GM12878 (cell line): ENCODE measurements around the gene TRAF7. TPM values are rescaled to one million over a fixed set of nuclear protein-coding genes. Genes with fewer than 3 reads are reported as not detected.
A peak's percentile ranks its signal among the peaks of the same experiment; 100 is the strongest.

ENCODE experiments used
- BCL11A ChIP-seq: IDR thresholded peaks from 2 replicates; pipeline ENCODE4 v1.6.1; 2011; ENCODE audit warnings: low read depth, low read length
- CHD2 ChIP-seq: IDR thresholded peaks from 2 replicates; pipeline ENCODE4 v1.6.1; 2011; ENCODE audit warnings: low read depth, low read length, improper control_type of control experiment, borderline replicate concordance
- CHD4 ChIP-seq: fragments of 200-600 bp; sonication (generic); IDR thresholded peaks from 2 replicates; pipeline ENCODE4 v1.6.1; 2016; ENCODE audit warnings: mild to moderate bottlenecking
- CREB1 ChIP-seq: IDR thresholded peaks from 2 replicates; pipeline ENCODE4 v1.6.1; 2012; ENCODE audit warnings: low read depth, mild to moderate bottlenecking, inconsistent platforms
- DPF2 ChIP-seq: fragments of 450-650 bp; IDR thresholded peaks from 2 replicates; pipeline ENCODE4 v1.6.1; 2017; ENCODE audit warnings: mild to moderate bottlenecking
- GATAD2B ChIP-seq: fragments of 450-650 bp; conservative IDR thresholded peaks from 2 replicates; pipeline ENCODE4 v1.6.1; 2017; ENCODE audit warnings: low read depth, mild to moderate bottlenecking, moderate library complexity
- IRF4 ChIP-seq: IDR thresholded peaks from 2 replicates; pipeline ENCODE4 v1.6.1; 2011; ENCODE audit warnings: low read depth, low read length
- KLF5 ChIP-seq: fragments of 450-650 bp; IDR thresholded peaks from 2 replicates; pipeline ENCODE4 v1.6.1; 2014; ENCODE audit warnings: mild to moderate bottlenecking; ENCODE audit not compliant: partially characterized antibody
- MYC ChIP-seq: IDR thresholded peaks from 2 replicates; pipeline ENCODE4 v1.6.1; 2011; ENCODE audit warnings: mild to moderate bottlenecking, low read length, moderate library complexity, inconsistent platforms; ENCODE audit not compliant: insufficient read depth, insufficient replicate concordance, insufficient read length, severe bottlenecking
- NFIC ChIP-seq: IDR thresholded peaks from 2 replicates; pipeline ENCODE4 v1.6.1; 2012; ENCODE audit warnings: low read depth, mild to moderate bottlenecking, inconsistent platforms, low read length, moderate library complexity
- NR2F1 ChIP-seq: fragments of 450-650 bp; conservative IDR thresholded peaks from 2 replicates; pipeline ENCODE4 v1.6.1; 2017; ENCODE audit warnings: mild to moderate bottlenecking
- NRF1 ChIP-seq: conservative IDR thresholded peaks from 2 replicates; pipeline ENCODE4 v1.6.1; 2011; ENCODE audit warnings: mild to moderate bottlenecking, low read depth, low read length, improper control_type of control experiment
- POLR2AphosphoS5 ChIP-seq: IDR thresholded peaks from 2 replicates; pipeline ENCODE4 v1.6.1; 2011; ENCODE audit warnings: mild to moderate bottlenecking, low read length, inconsistent platforms
- RAD51 ChIP-seq: fragments of 450-650 bp; IDR thresholded peaks from 2 replicates; pipeline ENCODE4 v1.6.1; 2016; ENCODE audit warnings: moderate library complexity, mild to moderate bottlenecking, inconsistent platforms
- RBBP5 ChIP-seq: fragments of 200-600 bp; sonication (generic); conservative IDR thresholded peaks from 2 replicates; pipeline ENCODE4 v1.6.1; 2016
- SPI1 ChIP-seq: IDR thresholded peaks from 2 replicates; pipeline ENCODE4 v1.6.1; 2011; ENCODE audit warnings: low read depth, mild to moderate bottlenecking, low read length, moderate library complexity, borderline replicate concordance; ENCODE audit not compliant: insufficient read depth
- SREBF2 ChIP-seq: IDR thresholded peaks from 2 replicates; pipeline ENCODE4 v1.6.1; 2012; ENCODE audit warnings: mild to moderate bottlenecking, low read length
- SUPT20H ChIP-seq: IDR thresholded peaks from 2 replicates; pipeline ENCODE4 v1.6.1; 2011; ENCODE audit warnings: low read depth, mild to moderate bottlenecking, low read length, moderate library complexity, borderline replicate concordance; ENCODE audit not compliant: control insufficient read depth
- ZNF207 ChIP-seq: fragments of 450-650 bp; IDR thresholded peaks from 2 replicates; pipeline ENCODE4 v1.6.1; 2014; ENCODE audit warnings: antibody characterized with exemption, mild to moderate bottlenecking, borderline replicate concordance
- ZNF217 ChIP-seq: fragments of 450-650 bp; IDR thresholded peaks from 2 replicates; pipeline ENCODE4 v1.6.1; 2017; ENCODE audit warnings: antibody characterized with exemption, mild to moderate bottlenecking
- polyA plus RNA-seq, 11 experiments: library from polyadenylated mRNA; depleted of rRNA in 4 of 11; unstranded in 6 of 11; stranded (reverse) in 5 of 11; fragments of >200 nt; fragmentation: Nextera tagmentation in 4 of 11; fragmentation: Illumina TruSeq in 1 of 11; extraction: Ambion mirVana in 4 of 11; extraction: Trizol in 1 of 11; gene quantifications; 1 replicate in 1 of 11; 2 replicates in 10 of 11; pipeline versions ENCODE4 v1.2.1 to v1.2.3, GENCODE V29; 2011 to 2016; ENCODE audit warnings: inconsistent platforms in 2 of 11, missing spikeins in 2 of 11, low read depth in 1 of 11
- total RNA-seq, 4 experiments: library from RNA; depleted of rRNA in 3 of 4; stranded (reverse); fragments of >200 nt in 3 of 4; fragmentation: Illumina TruSeq in 1 of 4; extraction: Trizol in 1 of 4; gene quantifications; 2 replicates each; pipeline versions ENCODE4 v1.2.1 to v1.2.3, GENCODE V29; 2013 to 2021
- TF ChIP-seq, protein P1 (sequence below): IDR thresholded peaks from 2 replicates; pipeline ENCODE4 v1.6.1; 2011; ENCODE audit warnings: borderline replicate concordance, low read depth, mild to moderate bottlenecking, moderate library complexity, mixed read lengths, low read length; ENCODE audit not compliant: insufficient read depth; ENCODE audit errors: extremely low read length
- TF ChIP-seq, protein P2 (sequence below): fragments of 450-650 bp; IDR thresholded peaks from 2 replicates; pipeline ENCODE4 v1.6.1; 2016; ENCODE audit warnings: mild to moderate bottlenecking
- TF ChIP-seq, protein P3 (sequence below): fragments of 450-650 bp; IDR thresholded peaks from 2 replicates; pipeline ENCODE4 v1.6.1; 2018; ENCODE audit warnings: borderline replicate concordance, mild to moderate bottlenecking; ENCODE audit not compliant: partially characterized antibody
- TF ChIP-seq, protein P4 (sequence below), 3 experiments: IDR thresholded peaks in 2 of 3; conservative IDR thresholded peaks in 1 of 3; 2 replicates each; pipeline ENCODE4 v1.5.1; 2011; ENCODE audit warnings: low read depth in 3 of 3, low read length in 3 of 3, mild to moderate bottlenecking in 3 of 3, control low read depth in 2 of 3, moderate library complexity in 2 of 3, inconsistent platforms in 1 of 3, mixed read lengths in 1 of 3; ENCODE audit not compliant: control insufficient read depth in 2 of 3, insufficient read depth in 1 of 3; ENCODE audit errors: extremely low read depth in 1 of 3

TRAF7 gene
- total and polyA plus RNA-seq, 10 of the 15 experiments (the other 5 are each of a cell fraction or from before 2014, with no cell fraction given) = 0.61 to 87.0 (median 30.0) TPM

DNA sequence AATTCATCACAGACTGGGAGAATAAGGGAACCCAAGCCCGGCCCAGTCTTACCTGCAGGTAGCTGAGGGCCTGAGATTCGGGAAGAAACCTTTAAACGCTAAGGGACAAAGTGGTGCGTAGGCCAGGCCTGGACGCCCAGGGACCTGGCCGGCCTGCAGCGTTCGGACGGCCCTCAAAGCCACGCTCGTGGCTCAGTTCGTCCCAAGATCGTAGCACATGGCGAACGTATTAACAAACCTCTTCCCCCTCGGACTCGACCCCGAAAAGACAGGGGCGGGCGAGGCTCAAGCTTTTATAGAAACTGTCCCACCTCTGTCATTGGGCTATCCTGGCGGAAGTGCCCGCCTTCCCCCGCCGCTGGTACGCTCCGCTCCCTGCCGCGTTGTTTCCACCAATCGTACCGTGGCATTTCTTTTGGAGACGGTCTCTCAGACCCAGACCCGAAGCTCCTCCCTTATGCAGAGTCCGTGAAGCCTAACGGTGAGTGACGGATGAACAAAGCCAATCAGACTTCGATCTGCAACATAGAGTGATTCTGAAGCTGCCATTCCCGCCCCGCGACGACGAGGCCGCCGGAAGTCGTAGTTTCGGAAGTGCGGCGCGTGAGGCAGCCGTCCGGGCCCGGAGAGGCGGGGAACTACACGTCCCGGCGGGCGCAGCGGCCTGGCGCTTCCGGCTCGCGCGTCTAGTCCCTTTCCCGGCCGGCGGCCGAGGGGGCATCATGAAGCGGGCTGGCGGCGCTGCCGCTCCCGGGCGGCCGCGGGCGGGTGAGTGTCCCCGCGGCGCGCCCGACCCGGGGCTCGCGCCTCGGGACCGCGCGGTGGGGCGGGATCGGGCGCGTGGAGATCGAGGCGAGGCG, at the start of gene TRAF7 (continued):
- peak; percentile 100 for TF ChIP-seq POLR2AphosphoS5
- TF ChIP-seq ZNF217 = no peak
- no peak for TF ChIP-seq SREBF2
- peak; percentile 56 for TF ChIP-seq NR2F1
- TF ChIP-seq, protein P1, sequence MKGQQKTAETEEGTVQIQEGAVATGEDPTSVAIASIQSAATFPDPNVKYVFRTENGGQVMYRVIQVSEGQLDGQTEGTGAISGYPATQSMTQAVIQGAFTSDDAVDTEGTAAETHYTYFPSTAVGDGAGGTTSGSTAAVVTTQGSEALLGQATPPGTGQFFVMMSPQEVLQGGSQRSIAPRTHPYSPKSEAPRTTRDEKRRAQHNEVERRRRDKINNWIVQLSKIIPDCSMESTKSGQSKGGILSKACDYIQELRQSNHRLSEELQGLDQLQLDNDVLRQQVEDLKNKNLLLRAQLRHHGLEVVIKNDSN = no peak
- TF ChIP-seq GATAD2B = peak; percentile 44
- TF ChIP-seq ZNF207 = peak; percentile 90
- no peak for TF ChIP-seq NFIC
- TF ChIP-seq, protein P2, sequence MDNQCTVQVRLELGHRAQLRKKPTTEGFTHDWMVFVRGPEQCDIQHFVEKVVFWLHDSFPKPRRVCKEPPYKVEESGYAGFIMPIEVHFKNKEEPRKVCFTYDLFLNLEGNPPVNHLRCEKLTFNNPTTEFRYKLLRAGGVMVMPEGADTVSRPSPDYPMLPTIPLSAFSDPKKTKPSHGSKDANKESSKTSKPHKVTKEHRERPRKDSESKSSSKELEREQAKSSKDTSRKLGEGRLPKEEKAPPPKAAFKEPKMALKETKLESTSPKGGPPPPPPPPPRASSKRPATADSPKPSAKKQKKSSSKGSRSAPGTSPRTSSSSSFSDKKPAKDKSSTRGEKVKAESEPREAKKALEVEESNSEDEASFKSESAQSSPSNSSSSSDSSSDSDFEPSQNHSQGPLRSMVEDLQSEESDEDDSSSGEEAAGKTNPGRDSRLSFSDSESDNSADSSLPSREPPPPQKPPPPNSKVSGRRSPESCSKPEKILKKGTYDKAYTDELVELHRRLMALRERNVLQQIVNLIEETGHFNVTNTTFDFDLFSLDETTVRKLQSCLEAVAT = peak; percentile 71
- TF ChIP-seq NRF1 = peak; percentile 19; the same call in 1 of the 2 replicates
- peak; percentile 93 for TF ChIP-seq DPF2
- TF ChIP-seq IRF4 = no peak
- peak; percentile 87 for TF ChIP-seq MYC
- TF ChIP-seq, protein P3, sequence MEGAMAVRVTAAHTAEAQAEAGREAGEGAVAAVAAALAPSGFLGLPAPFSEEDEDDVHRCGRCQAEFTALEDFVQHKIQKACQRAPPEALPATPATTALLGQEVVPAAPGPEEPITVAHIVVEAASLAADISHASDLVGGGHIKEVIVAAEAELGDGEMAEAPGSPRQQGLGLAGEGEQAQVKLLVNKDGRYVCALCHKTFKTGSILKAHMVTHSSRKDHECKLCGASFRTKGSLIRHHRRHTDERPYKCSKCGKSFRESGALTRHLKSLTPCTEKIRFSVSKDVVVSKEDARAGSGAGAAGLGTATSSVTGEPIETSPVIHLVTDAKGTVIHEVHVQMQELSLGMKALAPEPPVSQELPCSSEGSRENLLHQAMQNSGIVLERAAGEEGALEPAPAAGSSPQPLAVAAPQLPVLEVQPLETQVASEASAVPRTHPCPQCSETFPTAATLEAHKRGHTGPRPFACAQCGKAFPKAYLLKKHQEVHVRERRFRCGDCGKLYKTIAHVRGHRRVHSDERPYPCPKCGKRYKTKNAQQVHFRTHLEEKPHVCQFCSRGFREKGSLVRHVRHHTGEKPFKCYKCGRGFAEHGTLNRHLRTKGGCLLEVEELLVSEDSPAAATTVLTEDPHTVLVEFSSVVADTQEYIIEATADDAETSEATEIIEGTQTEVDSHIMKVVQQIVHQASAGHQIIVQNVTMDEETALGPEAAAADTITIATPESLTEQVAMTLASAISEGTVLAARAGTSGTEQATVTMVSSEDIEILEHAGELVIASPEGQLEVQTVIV = peak; percentile 87
- TF ChIP-seq BCL11A = 0 out of 2 replicates have a peak, but pooled peaks have one; percentile 25
- TF ChIP-seq SPI1 = peak; percentile 39; the same call in 1 of the 2 replicates
- TF ChIP-seq SUPT20H = no peak
- no peak for TF ChIP-seq RBBP5
- TF ChIP-seq, protein P4, sequence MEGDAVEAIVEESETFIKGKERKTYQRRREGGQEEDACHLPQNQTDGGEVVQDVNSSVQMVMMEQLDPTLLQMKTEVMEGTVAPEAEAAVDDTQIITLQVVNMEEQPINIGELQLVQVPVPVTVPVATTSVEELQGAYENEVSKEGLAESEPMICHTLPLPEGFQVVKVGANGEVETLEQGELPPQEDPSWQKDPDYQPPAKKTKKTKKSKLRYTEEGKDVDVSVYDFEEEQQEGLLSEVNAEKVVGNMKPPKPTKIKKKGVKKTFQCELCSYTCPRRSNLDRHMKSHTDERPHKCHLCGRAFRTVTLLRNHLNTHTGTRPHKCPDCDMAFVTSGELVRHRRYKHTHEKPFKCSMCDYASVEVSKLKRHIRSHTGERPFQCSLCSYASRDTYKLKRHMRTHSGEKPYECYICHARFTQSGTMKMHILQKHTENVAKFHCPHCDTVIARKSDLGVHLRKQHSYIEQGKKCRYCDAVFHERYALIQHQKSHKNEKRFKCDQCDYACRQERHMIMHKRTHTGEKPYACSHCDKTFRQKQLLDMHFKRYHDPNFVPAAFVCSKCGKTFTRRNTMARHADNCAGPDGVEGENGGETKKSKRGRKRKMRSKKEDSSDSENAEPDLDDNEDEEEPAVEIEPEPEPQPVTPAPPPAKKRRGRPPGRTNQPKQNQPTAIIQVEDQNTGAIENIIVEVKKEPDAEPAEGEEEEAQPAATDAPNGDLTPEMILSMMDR (IDR thresholded peaks at IDR 0.05 in 2 of 3, conservative IDR thresholded peaks at IDR 0.05 in 1 of 3; ENCODE audit: control insufficient read depth in 2 of 3, extremely low read depth in 1 of 3, insufficient read depth in 1 of 3, low read depth in 3 of 3, low read length in 3 of 3) = no peak
- no peak for TF ChIP-seq CREB1
- no peak for TF ChIP-seq CHD4
- no peak for TF ChIP-seq KLF5
- TF ChIP-seq RAD51 = no peak
- peak; percentile 92 for TF ChIP-seq CHD2
